Stimulated activated CD4-positive, alpha-beta T cell treated with anti-CD3 and anti-CD28 coated beads, Interleukin-4, amount 100 ng/mL, for 24 hours (primary cell): ENCODE results near the gene CUX1.
"Not testable (repeated sequence)": the region's sequence is repeated elsewhere in the genome, so short reads cannot be mapped to it uniquely, and the experiment has no call there.

Experiments
- DNase-seq: peaks from one replicate; pipeline ENCODE4 v3.0.0-alpha.2; 2020

CUX1 gene

GRCh38 chr7:101919363-101920115, 102.1 kb downstream of the CUX1 start:
- DNase-seq = no peak

GRCh38 chr7:101921061-101921460, 103.6 kb downstream of the CUX1 start:
- no peak for DNase-seq

- not testable (repeated sequence) for DNase-seq
Measured at GRCh38 chr7:101921546-101922489, 104.4 kb downstream of the CUX1 start.

GRCh38 chr7:101922631-101923601, 105.5 kb downstream of the CUX1 start:
- DNase-seq = no peak

- DNase-seq = no peak
Measured at GRCh38 chr7:101923602-101923985, 106.2 kb downstream of the CUX1 start.

DNA sequence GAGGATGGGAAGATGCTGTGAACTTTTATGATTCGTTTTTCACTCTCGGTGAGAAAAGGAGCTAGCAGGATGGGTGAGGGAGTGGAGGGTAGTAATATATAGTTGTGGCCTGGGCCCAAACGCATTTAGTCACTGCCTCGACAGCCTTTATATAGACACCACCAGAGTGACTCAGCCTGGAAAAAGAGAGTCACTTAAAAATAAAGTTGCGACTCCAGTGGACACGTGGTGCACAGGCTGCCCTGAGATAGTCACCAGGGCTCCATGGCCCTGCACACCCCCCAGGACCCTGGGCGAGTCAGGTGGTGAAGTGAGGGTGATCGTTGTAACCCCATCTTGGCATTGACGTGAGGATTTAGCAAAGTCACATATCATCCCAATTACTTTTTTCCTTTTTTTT, 106.7 kb downstream of the CUX1 start:
- no peak for DNase-seq

DNA sequence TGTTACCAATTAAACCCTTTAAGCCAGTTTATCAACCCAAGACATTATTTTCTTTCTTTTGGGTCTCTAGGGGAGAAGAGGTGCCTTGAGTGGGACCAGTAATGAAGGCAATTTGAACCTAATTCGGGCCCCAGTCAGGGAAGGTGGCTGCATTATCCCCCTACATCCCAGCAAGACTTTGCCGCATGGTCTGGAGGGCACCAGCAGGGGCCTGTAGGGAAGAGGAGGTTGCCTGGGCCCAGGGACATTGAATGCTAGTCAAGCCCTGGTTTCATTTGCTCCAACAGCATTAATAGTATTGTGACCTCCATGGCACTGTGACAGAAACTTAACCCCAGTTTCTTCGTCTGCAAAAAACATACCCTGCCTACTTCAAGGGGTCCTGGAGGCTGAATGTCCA, 108.8 kb downstream of the CUX1 start:
- no peak for DNase-seq

- no peak for DNase-seq
Measured at GRCh38 chr7:101927389-101927788, 110.0 kb downstream of the CUX1 start.

DNA sequence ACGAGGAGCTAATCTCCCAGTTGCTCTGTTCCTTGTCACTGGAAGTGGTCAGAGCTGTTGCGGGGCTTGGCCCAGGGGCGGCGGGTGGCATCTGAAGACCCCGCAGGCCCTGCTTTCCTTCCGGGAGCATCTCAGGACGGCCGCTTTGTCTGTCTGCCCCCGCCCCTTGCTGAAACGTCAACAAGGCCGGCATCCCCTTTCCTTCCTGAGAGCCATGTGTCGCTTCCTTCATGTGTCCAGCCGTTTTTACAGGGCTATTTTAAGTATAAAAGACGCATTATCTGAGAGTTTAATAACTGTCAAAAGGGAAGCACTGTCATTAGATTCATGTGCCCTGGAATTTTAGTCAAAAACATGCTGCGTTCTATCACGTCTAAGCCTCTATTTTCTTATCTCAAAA, 110.4 kb downstream of the CUX1 start:
- no peak for DNase-seq

DNA sequence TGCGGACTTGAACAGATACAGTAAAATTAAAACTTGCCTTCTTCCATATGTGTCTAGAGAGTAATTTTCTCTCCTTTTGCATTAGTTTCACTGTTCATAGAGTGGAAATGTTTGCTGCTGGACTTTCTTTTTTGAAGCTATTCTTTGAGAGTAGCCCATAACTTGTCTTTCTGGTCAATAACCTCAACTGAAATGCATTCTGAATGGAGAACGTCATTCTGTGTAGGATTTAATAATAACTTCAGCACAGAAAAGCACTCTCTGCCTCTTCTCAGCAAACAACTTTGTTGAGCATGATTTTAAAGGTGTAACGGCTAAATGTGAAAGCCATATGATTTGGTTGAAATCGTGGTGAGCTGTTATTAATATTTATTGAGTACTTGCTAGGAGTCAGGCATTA, 111.8 kb downstream of the CUX1 start:
- DNase-seq = no peak

GRCh38 chr7:101929911-101930310, 112.5 kb downstream of the CUX1 start:
- DNase-seq = not testable (repeated sequence)

GRCh38 chr7:101932083-101932482, 114.7 kb downstream of the CUX1 start:
- DNase-seq = no peak

- no peak for DNase-seq
Measured at GRCh38 chr7:101933028-101933427, 115.6 kb downstream of the CUX1 start.

GRCh38 chr7:101933688-101934121, 116.3 kb downstream of the CUX1 start:
- DNase-seq = no peak

- no peak for DNase-seq
Measured at GRCh38 chr7:101934618-101935017, 117.2 kb downstream of the CUX1 start.

DNA sequence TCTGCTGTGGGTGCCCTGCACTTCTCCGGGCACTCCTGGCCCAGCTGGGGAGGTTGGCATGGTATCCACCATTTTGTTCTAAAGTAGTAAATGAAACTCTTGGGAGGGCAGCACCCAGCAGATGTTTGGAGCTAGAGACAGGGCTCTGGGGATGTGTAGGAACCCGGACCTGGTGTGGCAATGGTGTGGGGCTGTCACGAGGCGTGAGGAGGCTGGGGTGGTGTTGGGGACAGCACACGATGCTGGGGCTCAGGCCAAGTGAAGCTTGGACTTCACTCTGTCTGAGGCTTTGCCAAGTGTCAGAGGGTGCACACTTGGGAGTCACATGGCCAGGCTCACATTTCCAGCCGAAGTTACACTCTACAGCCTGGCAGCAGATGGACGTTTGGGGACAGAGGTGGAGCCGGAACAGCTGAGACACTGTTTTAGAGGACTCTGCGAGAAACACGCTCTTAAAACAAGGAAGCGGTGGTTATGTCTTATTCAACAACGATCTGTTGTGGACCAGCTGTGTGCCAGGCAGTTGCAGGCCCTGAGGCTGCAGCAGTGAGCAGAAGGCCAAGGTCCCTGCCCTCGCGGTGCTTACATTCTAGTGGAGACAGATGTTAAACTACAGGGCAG, 118.2 kb downstream of the CUX1 start:
- DNase-seq = no peak

DNA sequence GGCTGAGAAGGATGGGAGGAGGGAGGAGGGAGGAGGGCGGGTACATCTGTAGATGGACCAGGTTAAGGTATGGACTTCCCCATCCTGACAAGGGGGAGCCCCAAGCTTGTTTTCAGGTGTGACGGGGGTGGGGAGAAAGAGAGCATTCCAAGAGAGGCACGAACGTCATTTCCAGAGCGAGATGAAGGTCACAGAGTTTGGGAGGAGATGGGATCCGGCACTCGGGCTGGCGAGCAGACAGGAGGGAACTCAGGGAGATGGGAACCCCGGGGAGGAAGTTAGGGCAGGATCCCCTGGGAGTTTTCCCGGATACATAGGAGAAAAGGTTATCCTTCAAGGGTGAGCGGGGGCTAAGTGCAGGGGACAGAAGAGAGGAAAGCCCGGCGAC, 118.8 kb downstream of the CUX1 start:
- no peak for DNase-seq

DNA sequence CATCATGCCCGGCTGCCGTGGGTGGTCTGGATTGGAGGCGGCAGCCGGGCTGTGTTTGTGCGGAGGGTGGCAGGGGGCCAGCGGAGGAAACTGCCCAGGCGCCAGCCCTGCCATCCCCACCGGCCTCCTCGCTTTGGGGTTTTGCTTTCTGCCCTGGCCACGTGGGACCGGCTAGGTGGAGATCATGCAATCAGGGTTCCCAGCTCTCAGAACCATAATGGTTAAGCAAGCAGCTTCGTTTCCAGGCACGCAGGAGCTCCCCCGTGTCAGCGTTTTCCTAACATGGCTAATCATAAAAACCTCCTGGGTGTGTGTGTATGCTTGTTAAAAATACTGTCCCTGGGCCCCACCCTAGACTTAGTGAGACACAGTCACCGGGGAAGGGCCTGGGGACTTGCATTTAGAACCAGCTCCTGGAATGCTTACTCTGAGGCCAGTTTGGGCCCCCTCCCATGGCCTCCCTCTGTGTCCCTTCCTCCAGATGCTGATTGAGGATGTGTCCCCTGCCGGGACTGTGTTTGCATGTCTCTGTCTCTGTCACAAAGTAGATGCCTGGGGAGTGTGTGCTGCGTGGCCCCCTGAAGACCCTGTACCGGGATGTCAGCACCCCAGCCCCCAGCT, 119.3 kb downstream of the CUX1 start:
- DNase-seq = no peak

- no peak for DNase-seq
Measured at GRCh38 chr7:101937717-101938514, 120.5 kb downstream of the CUX1 start.

- no peak for DNase-seq
Measured at GRCh38 chr7:101939136-101939695, 121.8 kb downstream of the CUX1 start.

DNA sequence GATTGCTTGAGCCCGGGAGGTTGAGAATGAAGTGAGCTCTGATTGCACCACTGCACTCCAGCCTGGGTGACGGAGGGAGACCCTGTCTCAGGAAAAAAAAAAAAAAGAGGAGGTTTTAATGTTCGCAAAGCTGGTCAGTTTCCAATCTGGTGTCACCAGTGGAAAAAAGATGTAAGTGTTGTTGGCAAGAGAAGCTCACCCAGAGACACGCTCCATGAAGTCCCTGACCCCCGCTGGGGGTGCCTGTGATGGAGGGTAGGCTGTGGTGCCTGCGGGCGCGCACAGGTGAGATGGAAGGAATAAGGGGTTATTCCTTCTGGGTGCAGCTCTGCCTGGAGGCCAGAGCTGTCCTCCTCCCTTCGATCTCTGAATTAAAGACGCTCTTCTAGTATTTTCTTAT, 122.7 kb downstream of the CUX1 start:
- no peak for DNase-seq
